Liver (tissue), 9 donors: ENCODE results near the gene COQ8B. TPM values are rescaled to one million over a fixed set of nuclear protein-coding genes. Genes with fewer than 3 reads are reported as not detected.
"Not testable (repeated sequence)": the region's sequence is repeated elsewhere in the genome, so short reads cannot be mapped to it uniquely, and the experiment has no call there.

ENCODE experiments used
- DNase-seq: peaks from one replicate; pipeline ENCODE4 v3.0.0-alpha.2; 2017; ENCODE audit warnings: low spot score
- H3K27ac ChIP-seq, 2 donors: one replicate each; pipeline ENCODE4 v1.7.0; 2013; ENCODE audit warnings: inconsistent platforms in 2 of 2, low read length in 2 of 2, control low read depth in 1 of 2, low read depth in 1 of 2, mild to moderate bottlenecking in 1 of 2
- H3K27me3 ChIP-seq, 4 donors: one replicate each; pipeline versions ENCODE4 v1.6.1 to v1.7.0; 2013; ENCODE audit warnings: low read length in 3 of 4, inconsistent platforms in 1 of 4, mild to moderate bottlenecking in 1 of 4, moderate library complexity in 1 of 4; ENCODE audit not compliant: control insufficient read depth in 4 of 4, insufficient read depth in 4 of 4
- H3K36me3 ChIP-seq, 4 donors: one replicate each; pipeline versions ENCODE4 v1.6.1 to v1.7.0; 2013; ENCODE audit warnings: low read length in 3 of 4, mild to moderate bottlenecking in 3 of 4, low read depth in 1 of 4, moderate library complexity in 1 of 4; ENCODE audit not compliant: control insufficient read depth in 4 of 4, insufficient read depth in 3 of 4
- H3K4me1 ChIP-seq, 4 donors: one replicate each; pipeline versions ENCODE4 v1.6.1 to v1.7.0; 2013; ENCODE audit warnings: low read length in 3 of 4, mild to moderate bottlenecking in 3 of 4, moderate library complexity in 1 of 4; ENCODE audit not compliant: control insufficient read depth in 4 of 4, insufficient read depth in 4 of 4
- H3K4me3 ChIP-seq, 3 donors: one replicate each; pipeline versions ENCODE4 v1.6.1 to v1.7.0; 2013; ENCODE audit warnings: low read length in 3 of 3, control low read depth in 1 of 3, low read depth in 1 of 3, mild to moderate bottlenecking in 1 of 3
- H3K9ac ChIP-seq, 2 donors: one replicate each; pipeline ENCODE4 v1.7.0; 2013; ENCODE audit warnings: low read length in 2 of 2, mild to moderate bottlenecking in 2 of 2, moderate library complexity in 2 of 2, control low read depth in 1 of 2, low read depth in 1 of 2
- H3K9me3 ChIP-seq, 4 donors: one replicate each; pipeline versions ENCODE4 v1.6.1 to v1.7.0; 2013; ENCODE audit warnings: low read length in 3 of 4; ENCODE audit not compliant: control insufficient read depth in 4 of 4
- FOXA1 ChIP-seq: IDR thresholded peaks from 2 replicates; pipeline ENCODE4 v1.6.1; 2016; ENCODE audit warnings: antibody characterized with exemption
- FOXA2 ChIP-seq: IDR thresholded peaks from 2 replicates; pipeline ENCODE4 v1.6.1; 2016; ENCODE audit warnings: antibody characterized with exemption
- GABPA ChIP-seq, 2 donors: IDR thresholded peaks in 1 of 2; conservative IDR thresholded peaks in 1 of 2; 2 replicates each; pipeline ENCODE4 v1.6.1; 2016; ENCODE audit warnings: antibody characterized with exemption in 2 of 2, mild to moderate bottlenecking in 1 of 2, moderate library complexity in 1 of 2
- HNF4G ChIP-seq: IDR thresholded peaks from 2 replicates; pipeline ENCODE4 v1.6.1; 2016; ENCODE audit warnings: antibody characterized with exemption
- JUND ChIP-seq, 2 donors: IDR thresholded peaks; 2 replicates each; pipeline ENCODE4 v1.6.1; 2016; ENCODE audit warnings: antibody characterized with exemption in 2 of 2
- NR2F2 ChIP-seq: IDR thresholded peaks from 2 replicates; pipeline ENCODE4 v1.6.1; 2016; ENCODE audit warnings: antibody characterized with exemption
- RAD21 ChIP-seq, 2 donors: IDR thresholded peaks; 2 replicates each; pipeline ENCODE4 v1.6.1; 2016; ENCODE audit warnings: antibody characterized with exemption in 2 of 2, mild to moderate bottlenecking in 2 of 2
- RXRA ChIP-seq, 2 donors: IDR thresholded peaks; 2 replicates each; pipeline ENCODE4 v1.6.1; 2017 to 2018; ENCODE audit warnings: antibody characterized with exemption in 2 of 2, mild to moderate bottlenecking in 1 of 2
- SP1 ChIP-seq: IDR thresholded peaks from 2 replicates; pipeline ENCODE4 v1.6.1; 2018; ENCODE audit warnings: antibody characterized with exemption, mild to moderate bottlenecking
- TAF1 ChIP-seq: conservative IDR thresholded peaks from 2 replicates; pipeline ENCODE4 v1.6.1; 2016; ENCODE audit warnings: antibody characterized with exemption, mild to moderate bottlenecking
- YY1 ChIP-seq: IDR thresholded peaks from 2 replicates; pipeline ENCODE4 v1.6.1; 2016; ENCODE audit warnings: antibody characterized with exemption, mild to moderate bottlenecking
- WGBS: extraction: QIAGEN DNeasy Blood & Tissue Kit; methylation state at CpG from one replicate; pipeline ENCODE4 v1.1.7; 2013; 5-methylcytosine and 5-hydroxymethylcytosine counted together
- polyA plus RNA-seq, 2 donors: library from polyadenylated mRNA; stranded (reverse) in 1 of 2; unstranded in 1 of 2; fragments of 200-250 nt in 1 of 2; fragments of >200 nt in 1 of 2; fragmentation: Nextera tagmentation in 1 of 2; extraction: Ambion mirVana in 1 of 2; gene quantifications; one replicate each; pipeline versions ENCODE4 v1.2.1 to v1.2.3, GENCODE V29; 2013 to 2015
- total RNA-seq, 2 donors: library from RNA; depleted of rRNA; stranded (reverse); fragments of >200 nt; gene quantifications; one replicate each; pipeline ENCODE4 v1.2.3, GENCODE V29; 2014
- TF ChIP-seq, protein P1 (sequence below): IDR thresholded peaks from 2 replicates; pipeline ENCODE4 v1.6.1; 2016; ENCODE audit warnings: antibody characterized with exemption
- TF ChIP-seq, protein P2 (sequence below): IDR thresholded peaks from 2 replicates; pipeline ENCODE4 v1.6.1; 2016; ENCODE audit warnings: antibody characterized with exemption
- TF ChIP-seq, protein P3 (sequence below): fragments of 150-350 bp; IDR thresholded peaks from 2 replicates; pipeline ENCODE4 v1.5.1; 2017; ENCODE audit warnings: improper control_type of control experiment, low read depth, low read length; ENCODE audit not compliant: missing input control
- TF ChIP-seq, protein P4 (sequence below): IDR thresholded peaks from 2 replicates; pipeline ENCODE4 v1.6.1; 2016; ENCODE audit warnings: antibody characterized with exemption
- donor health status: healthy.
- donor health status: healthy.
- donor health status: healthy.
- donor health status: healthy.
- donor health status: healthy.

COQ8B gene
- total and polyA plus RNA-seq, 4 donors, result 6.4 to 30.6 (median 19.9) TPM

DNA sequence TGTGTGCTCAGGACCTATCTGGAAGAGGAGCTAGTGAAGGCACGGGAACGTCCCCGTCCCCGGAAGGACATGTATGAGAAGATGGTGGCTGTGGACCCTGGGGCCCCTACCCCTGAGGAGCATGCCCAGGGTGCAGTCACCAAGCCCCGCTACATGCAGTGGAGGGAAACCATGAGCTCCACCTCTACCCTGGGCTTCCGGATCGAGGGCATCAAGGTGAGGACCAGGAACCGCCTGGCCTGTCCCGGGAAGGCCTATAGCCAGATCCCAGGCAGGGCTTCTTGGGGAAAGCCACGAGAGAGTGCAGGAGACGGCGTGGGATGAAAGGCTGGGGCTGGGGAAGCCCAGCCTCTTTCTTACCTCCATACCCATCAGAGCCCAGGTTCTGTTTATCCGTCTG is 16.5 kb upstream of the COQ8B start:
- Histone ChIP-seq H3K27ac (no peak overlapping the region), H3K9ac (no peak overlapping the region), H3K27me3 (no peaks in the 10 kb centered on the region), H3K4me3 (no peak overlapping the region), H3K4me1 (no peaks in the 10 kb centered on the region), H3K9me3 (no peaks in the 10 kb centered on the region), H3K36me3 (peaks cover 14 to 83% (median 48%) of the 10 kb centered on the region in 4 donors)
- no peak for DNase-seq
- TF ChIP-seq, protein P1, sequence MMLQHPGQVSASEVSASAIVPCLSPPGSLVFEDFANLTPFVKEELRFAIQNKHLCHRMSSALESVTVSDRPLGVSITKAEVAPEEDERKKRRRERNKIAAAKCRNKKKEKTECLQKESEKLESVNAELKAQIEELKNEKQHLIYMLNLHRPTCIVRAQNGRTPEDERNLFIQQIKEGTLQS, result no peak
- TF ChIP-seq GABPA (IDR thresholded peaks at IDR 0.05 in 1 of 2, conservative IDR thresholded peaks at IDR 0.05 in 1 of 2), result no peak
- WGBS, result 94% methylated on average over 13 of the region's 13 CpGs

DNA sequence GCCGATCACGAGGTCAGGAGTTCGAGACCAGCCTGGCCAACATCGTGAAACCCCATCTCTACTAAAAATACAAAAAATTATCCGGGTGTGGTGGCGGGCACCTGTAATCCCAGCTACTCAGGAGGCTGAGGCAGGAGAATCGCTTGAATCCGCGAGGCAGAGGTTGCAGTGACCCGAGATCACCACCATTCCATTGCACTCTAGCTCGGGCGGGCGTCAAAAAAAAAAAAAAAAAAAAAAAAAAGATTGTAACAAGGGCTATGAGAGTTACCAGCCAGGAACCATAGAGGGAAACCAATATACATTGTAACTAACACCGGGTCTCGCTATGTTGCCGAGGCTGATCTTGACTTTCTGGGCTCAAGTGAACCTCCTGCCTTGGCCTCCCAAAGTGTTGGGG is 15.6 kb upstream of the COQ8B start:
- H3K9ac ChIP-seq, result not testable (repeated sequence)

DNA sequence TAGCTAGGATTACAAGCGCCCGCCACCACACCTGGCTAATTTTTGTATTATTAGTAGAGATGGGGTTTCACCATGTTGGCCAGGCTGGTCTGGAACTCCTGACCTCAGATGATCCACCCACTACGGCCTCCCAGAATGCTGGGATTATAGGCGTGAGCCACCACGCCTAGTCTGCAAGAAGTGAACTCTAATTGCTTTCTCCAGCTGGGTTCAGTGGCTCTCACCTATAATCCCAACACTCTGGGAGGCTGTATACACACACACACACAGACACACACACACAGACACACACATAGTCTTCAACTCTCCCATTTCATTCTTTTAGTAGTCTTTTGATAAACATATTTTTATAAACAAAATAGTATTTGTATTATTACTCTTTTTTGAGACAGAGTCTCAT is 13.4 kb upstream of the COQ8B start:
- H3K9me3 ChIP-seq, DNase-seq, H3K27ac ChIP-seq, H3K9ac ChIP-seq, H3K4me3 ChIP-seq, H3K27me3 ChIP-seq, H3K4me1 ChIP-seq: not testable (repeated sequence)
- peaks cover 24 to 79% (median 52%) of the 10 kb centered on the region in 4 donors for H3K36me3 ChIP-seq
- WGBS, result 92% methylated on average over 5 of the region's 5 CpGs

More for the DNA sequence above, 15.6 kb upstream of the COQ8B start:
- peaks cover 14 to 84% (median 53%) of the 10 kb centered on the region in 4 donors for H3K36me3 ChIP-seq
- not testable (repeated sequence) for H3K4me1 ChIP-seq, H3K27me3 ChIP-seq, H3K4me3 ChIP-seq, H3K9me3 ChIP-seq, H3K27ac ChIP-seq, DNase-seq
- WGBS, result 98% methylated on average over 16 of the region's 16 CpGs

DNA sequence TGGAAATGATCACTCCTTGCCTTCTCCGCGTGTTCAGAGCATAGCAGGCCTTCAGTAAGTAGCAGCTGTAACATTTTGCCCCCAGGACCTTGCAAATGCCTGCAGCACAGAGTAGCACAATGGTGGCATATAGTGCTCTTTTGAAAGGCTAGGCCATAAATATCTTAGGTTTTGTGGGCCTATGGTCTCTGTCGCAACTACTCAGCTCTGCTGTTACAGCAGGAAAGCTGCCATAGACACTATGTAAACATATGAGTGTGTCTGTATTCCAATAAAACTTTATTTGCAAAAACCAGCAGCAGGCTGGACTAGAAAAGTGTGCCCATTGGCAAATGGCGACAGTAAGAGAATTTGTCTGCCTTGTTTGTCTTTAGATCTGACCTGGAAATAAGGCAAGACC is 9.6 kb upstream of the COQ8B start:
- Histone ChIP-seq H3K27ac (no peak overlapping the region), H3K9ac (no peak overlapping the region), H3K9me3 (no peaks in the 10 kb centered on the region), H3K27me3 (no peaks in the 10 kb centered on the region), H3K4me1 (no peaks in the 10 kb centered on the region), H3K36me3 (peaks cover 15 to 53% (median 41%) of the 10 kb centered on the region in 4 donors), H3K4me3 (no peak overlapping the region)
- 97% methylated on average over 4 of the region's 4 CpGs for WGBS
- no peak for DNase-seq
- TF ChIP-seq RXRA (IDR thresholded peaks at IDR 0.05), result no peak
- no peak for TF ChIP-seq NR2F2
- TF ChIP-seq HNF4G, result no peak
- no peak for TF ChIP-seq FOXA1
- TF ChIP-seq, protein P2, sequence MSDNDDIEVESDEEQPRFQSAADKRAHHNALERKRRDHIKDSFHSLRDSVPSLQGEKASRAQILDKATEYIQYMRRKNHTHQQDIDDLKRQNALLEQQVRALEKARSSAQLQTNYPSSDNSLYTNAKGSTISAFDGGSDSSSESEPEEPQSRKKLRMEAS, result no peak
- no peak for TF ChIP-seq JUND (IDR thresholded peaks at IDR 0.05)
- no peak for TF ChIP-seq GABPA (IDR thresholded peaks at IDR 0.05 in 1 of 2, conservative IDR thresholded peaks at IDR 0.05 in 1 of 2)
- no peak for TF ChIP-seq SP1
- no peak for TF ChIP-seq RAD21 (IDR thresholded peaks at IDR 0.05)
- TF ChIP-seq, protein P3, sequence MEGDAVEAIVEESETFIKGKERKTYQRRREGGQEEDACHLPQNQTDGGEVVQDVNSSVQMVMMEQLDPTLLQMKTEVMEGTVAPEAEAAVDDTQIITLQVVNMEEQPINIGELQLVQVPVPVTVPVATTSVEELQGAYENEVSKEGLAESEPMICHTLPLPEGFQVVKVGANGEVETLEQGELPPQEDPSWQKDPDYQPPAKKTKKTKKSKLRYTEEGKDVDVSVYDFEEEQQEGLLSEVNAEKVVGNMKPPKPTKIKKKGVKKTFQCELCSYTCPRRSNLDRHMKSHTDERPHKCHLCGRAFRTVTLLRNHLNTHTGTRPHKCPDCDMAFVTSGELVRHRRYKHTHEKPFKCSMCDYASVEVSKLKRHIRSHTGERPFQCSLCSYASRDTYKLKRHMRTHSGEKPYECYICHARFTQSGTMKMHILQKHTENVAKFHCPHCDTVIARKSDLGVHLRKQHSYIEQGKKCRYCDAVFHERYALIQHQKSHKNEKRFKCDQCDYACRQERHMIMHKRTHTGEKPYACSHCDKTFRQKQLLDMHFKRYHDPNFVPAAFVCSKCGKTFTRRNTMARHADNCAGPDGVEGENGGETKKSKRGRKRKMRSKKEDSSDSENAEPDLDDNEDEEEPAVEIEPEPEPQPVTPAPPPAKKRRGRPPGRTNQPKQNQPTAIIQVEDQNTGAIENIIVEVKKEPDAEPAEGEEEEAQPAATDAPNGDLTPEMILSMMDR, result no peak
- TF ChIP-seq YY1, result no peak
- TF ChIP-seq, protein P4, sequence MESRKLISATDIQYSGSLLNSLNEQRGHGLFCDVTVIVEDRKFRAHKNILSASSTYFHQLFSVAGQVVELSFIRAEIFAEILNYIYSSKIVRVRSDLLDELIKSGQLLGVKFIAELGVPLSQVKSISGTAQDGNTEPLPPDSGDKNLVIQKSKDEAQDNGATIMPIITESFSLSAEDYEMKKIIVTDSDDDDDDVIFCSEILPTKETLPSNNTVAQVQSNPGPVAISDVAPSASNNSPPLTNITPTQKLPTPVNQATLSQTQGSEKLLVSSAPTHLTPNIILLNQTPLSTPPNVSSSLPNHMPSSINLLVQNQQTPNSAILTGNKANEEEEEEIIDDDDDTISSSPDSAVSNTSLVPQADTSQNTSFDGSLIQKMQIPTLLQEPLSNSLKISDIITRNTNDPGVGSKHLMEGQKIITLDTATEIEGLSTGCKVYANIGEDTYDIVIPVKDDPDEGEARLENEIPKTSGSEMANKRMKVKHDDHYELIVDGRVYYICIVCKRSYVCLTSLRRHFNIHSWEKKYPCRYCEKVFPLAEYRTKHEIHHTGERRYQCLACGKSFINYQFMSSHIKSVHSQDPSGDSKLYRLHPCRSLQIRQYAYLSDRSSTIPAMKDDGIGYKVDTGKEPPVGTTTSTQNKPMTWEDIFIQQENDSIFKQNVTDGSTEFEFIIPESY, result no peak
- no peak for TF ChIP-seq TAF1
- no peak for TF ChIP-seq FOXA2
- TF ChIP-seq, protein P1, result no peak
